ENCODE results near the gene POPDC2.

- TF ChIP-seq CTCF (IDR thresholded peaks at IDR 0.05): no peak
- TF ChIP-seq POLR2A (IDR thresholded peaks at IDR 0.05): no peak
These were observed 39.5 kb downstream of the POPDC2 start for GRCh38 chr3:119620899-119621298.

Measured in body of pancreas (tissue), 4 donors.